PC-9 (cell line): ENCODE measurements around the gene UGT2A1.
A peak's percentile ranks its signal among the peaks of the same experiment; 100 is the strongest.

ENCODE experiments used
- EZH2 ChIP-seq: fragments of 200-600 bp; sonication (generic); IDR thresholded peaks from 2 replicates; pipeline ENCODE4 v1.8.0; 2017; ENCODE audit warnings: antibody characterized with exemption, low read depth
- TF ChIP-seq, protein P1 (sequence below): fragments of 200-600 bp; sonication (generic); conservative IDR thresholded peaks from 2 replicates; pipeline ENCODE4 v1.6.1; 2017; ENCODE audit warnings: mixed run types, antibody characterized with exemption, mild to moderate bottlenecking, moderate library complexity

GRCh38 chr4:69617083-69617694 is 35.9 kb downstream of the UGT2A1 start:
- TF ChIP-seq, protein P1, sequence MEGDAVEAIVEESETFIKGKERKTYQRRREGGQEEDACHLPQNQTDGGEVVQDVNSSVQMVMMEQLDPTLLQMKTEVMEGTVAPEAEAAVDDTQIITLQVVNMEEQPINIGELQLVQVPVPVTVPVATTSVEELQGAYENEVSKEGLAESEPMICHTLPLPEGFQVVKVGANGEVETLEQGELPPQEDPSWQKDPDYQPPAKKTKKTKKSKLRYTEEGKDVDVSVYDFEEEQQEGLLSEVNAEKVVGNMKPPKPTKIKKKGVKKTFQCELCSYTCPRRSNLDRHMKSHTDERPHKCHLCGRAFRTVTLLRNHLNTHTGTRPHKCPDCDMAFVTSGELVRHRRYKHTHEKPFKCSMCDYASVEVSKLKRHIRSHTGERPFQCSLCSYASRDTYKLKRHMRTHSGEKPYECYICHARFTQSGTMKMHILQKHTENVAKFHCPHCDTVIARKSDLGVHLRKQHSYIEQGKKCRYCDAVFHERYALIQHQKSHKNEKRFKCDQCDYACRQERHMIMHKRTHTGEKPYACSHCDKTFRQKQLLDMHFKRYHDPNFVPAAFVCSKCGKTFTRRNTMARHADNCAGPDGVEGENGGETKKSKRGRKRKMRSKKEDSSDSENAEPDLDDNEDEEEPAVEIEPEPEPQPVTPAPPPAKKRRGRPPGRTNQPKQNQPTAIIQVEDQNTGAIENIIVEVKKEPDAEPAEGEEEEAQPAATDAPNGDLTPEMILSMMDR: peak; percentile 57
- TF ChIP-seq EZH2: no peak
